Endothelial cell (in vitro differentiated cells): ENCODE results near the gene ZNF117. TPM values are rescaled to one million over a fixed set of nuclear protein-coding genes. Genes with fewer than 3 reads are reported as not detected.

Experiments used
- total RNA-seq: library from RNA; stranded (reverse); fragmentation: NEBNext Ultra II Directional; extraction: Animal tissue kit (Norgen Biotek cat#: 25700); gene quantifications from one replicate; pipeline ENCODE4 v1.2.1, GENCODE V29; 2021; ENCODE audit not compliant: unreplicated experiment

The ZNF117 gene
- total RNA-seq, 1 donor from 2014 or later: 42.0 TPM

Other genes starting within 250 kb of the ZNF117 start
- 14.7 TPM for gene ZNF138, start 196.6 kb downstream of the ZNF117 start, total RNA-seq
- gene ZNF273, start 87.8 kb downstream of the ZNF117 start, total RNA-seq: 9.3 TPM
- gene ERV3-1, start 15.7 kb upstream of the ZNF117 start, total RNA-seq: 58.4 TPM